Neural cell (in vitro differentiated cells): Measurements from ENCODE around the gene USP6NL. TPM values are rescaled to one million over a fixed set of nuclear protein-coding genes. Genes with fewer than 3 reads are reported as not detected.
A peak's percentile ranks its signal among the peaks of the same experiment; 100 is the strongest.

Experiments
- H2AFZ ChIP-seq: fragments of 200-600, 300-800 bp; sonication (generic), shearing (Covaris generic); 2 replicates; pipeline ENCODE4 v1.6.0; 2014; ENCODE audit warnings: low read depth, mild to moderate bottlenecking, antibody characterized with exemption, low read length, moderate library complexity
- H3F3A ChIP-seq: fragments of 200-600 bp; shearing (Covaris generic); 2 replicates; pipeline ENCODE4 v1.6.1; 2016; ENCODE audit warnings: mild to moderate bottlenecking, moderate library complexity, mixed read lengths, antibody characterized with exemption, low read length; ENCODE audit not compliant: insufficient read depth, poor library complexity, severe bottlenecking
- H3K27ac ChIP-seq: fragments of 200-600, 300-800 bp; sonication (generic), shearing (Covaris generic); 2 replicates; pipeline ENCODE4 v1.5.1; 2014; ENCODE audit warnings: mild to moderate bottlenecking, low read length, moderate library complexity
- H3K27me3 ChIP-seq: fragments of 300-800, 200-600 bp; sonication (generic), shearing (Covaris generic); 2 replicates; pipeline ENCODE4 v1.6.0; 2014; ENCODE audit warnings: mild to moderate bottlenecking, low read depth, low read length, moderate library complexity; ENCODE audit not compliant: insufficient read depth
- H3K36me3 ChIP-seq: fragments of 300-800, 200-600 bp; sonication (generic), shearing (Covaris generic); 2 replicates; pipeline ENCODE4 v1.5.1; 2014; ENCODE audit warnings: mild to moderate bottlenecking, antibody characterized with exemption, low read length, moderate library complexity; ENCODE audit not compliant: insufficient read depth
- H3K4me2 ChIP-seq: fragments of 300-800, 200-600 bp; sonication (generic), shearing (Covaris generic); 2 replicates; pipeline ENCODE4 v1.6.0; 2014; ENCODE audit warnings: mild to moderate bottlenecking, low read length
- H3K4me3 ChIP-seq: fragments of 300-800, 200-600 bp; sonication (generic), shearing (Covaris generic); 2 replicates; pipeline ENCODE4 v1.5.1; 2014; ENCODE audit warnings: mild to moderate bottlenecking, low read length, moderate library complexity
- H3K79me2 ChIP-seq: fragments of 200-600 bp; shearing (Covaris generic); replicated peaks from 2 replicates; pipeline ENCODE4 v1.6.0; 2014; ENCODE audit warnings: mild to moderate bottlenecking, low read length, moderate library complexity; ENCODE audit not compliant: insufficient read depth
- H3K9ac ChIP-seq: fragments of 300-800, 200-600 bp; sonication (generic), shearing (Covaris generic); 2 replicates; pipeline ENCODE4 v1.6.1; 2016; ENCODE audit warnings: mild to moderate bottlenecking, low read length, mixed read lengths
- H3K9me2 ChIP-seq: fragments of 200-600 bp; shearing (Covaris generic); 2 replicates; pipeline ENCODE4 v1.6.1; 2016; ENCODE audit warnings: mild to moderate bottlenecking, low read length, mixed read lengths; ENCODE audit not compliant: insufficient read depth
- H3K9me3 ChIP-seq: fragments of 200-600, 300-800 bp; sonication (generic), shearing (Covaris generic); 2 replicates; pipeline ENCODE4 v1.6.1; 2016; ENCODE audit warnings: mild to moderate bottlenecking, mixed run types, low read length, moderate library complexity, mixed read lengths
- H4K20me1 ChIP-seq: fragments of 200-600 bp; shearing (Covaris generic); 2 replicates; pipeline ENCODE4 v1.6.1; 2016; ENCODE audit warnings: mild to moderate bottlenecking, mixed run types; ENCODE audit not compliant: insufficient read depth
- CTCF ChIP-seq: fragments of 450-650 bp; IDR thresholded peaks from 2 replicates; pipeline ENCODE4 v1.5.1; 2014; ENCODE audit warnings: antibody characterized with exemption, mild to moderate bottlenecking, moderate library complexity; ENCODE audit not compliant: poor library complexity, severe bottlenecking
- EP300 ChIP-seq: fragments of 450-650 bp; conservative IDR thresholded peaks from 2 replicates; pipeline ENCODE4 v1.6.1; 2014; ENCODE audit warnings: antibody characterized with exemption, mild to moderate bottlenecking, moderate library complexity; ENCODE audit not compliant: poor library complexity, severe bottlenecking
- EZH2 ChIP-seq: fragments of 200-600, 300-800 bp; shearing (Covaris generic), sonication (generic); IDR thresholded peaks from 2 replicates; pipeline ENCODE4 v1.6.1; 2014; ENCODE audit warnings: antibody characterized with exemption, low read length, borderline replicate concordance, mild to moderate bottlenecking; ENCODE audit not compliant: insufficient read depth, poor library complexity, severe bottlenecking
- MXI1 ChIP-seq: fragments of 450-650 bp; conservative IDR thresholded peaks from 2 replicates; pipeline ENCODE4 v1.6.1; 2014; ENCODE audit warnings: antibody characterized with exemption, mild to moderate bottlenecking; ENCODE audit not compliant: poor library complexity, severe bottlenecking
- POLR2AphosphoS5 ChIP-seq: IDR thresholded peaks from 2 replicates; pipeline ENCODE4 v1.6.1; 2012
- RAD21 ChIP-seq: fragments of 450-650 bp; conservative IDR thresholded peaks from 2 replicates; pipeline ENCODE4 v1.6.1; 2014; ENCODE audit warnings: antibody characterized with exemption, mild to moderate bottlenecking, moderate library complexity
- REST ChIP-seq: IDR thresholded peaks from 2 replicates; pipeline ENCODE4 v1.6.1; 2012; ENCODE audit warnings: borderline replicate concordance
- SMC3 ChIP-seq: fragments of 450-650 bp; conservative IDR thresholded peaks from 2 replicates; pipeline ENCODE4 v1.6.1; 2014; ENCODE audit warnings: antibody characterized with exemption, mild to moderate bottlenecking, moderate library complexity; ENCODE audit not compliant: poor library complexity
- TAF1 ChIP-seq: IDR thresholded peaks from 2 replicates; pipeline ENCODE4 v1.6.1; 2012; ENCODE audit warnings: low read depth
- polyA plus RNA-seq: library from polyadenylated mRNA; depleted of rRNA; stranded (reverse); fragments of >200 nt; gene quantifications from 2 replicates; pipeline ENCODE4 v1.2.3, GENCODE V29; 2014

Gene USP6NL
- polyA plus RNA-seq, 1 donor from 2014 or later: 39.9 TPM

GRCh38 chr10:11510736-11511135, 100.7 kb downstream of the USP6NL start:
- Histone ChIP-seq H3K27me3 (no peaks in the 10 kb centered on the region), H3K36me3 (no peaks in the 10 kb centered on the region), H3K27ac (no peak overlapping the region), H3K4me2 (no peak overlapping the region), H3K4me3 (no peak overlapping the region), H4K20me1 (no peaks in the 10 kb centered on the region), H3K9me2 (no peaks in the 10 kb centered on the region), H3K9ac (no peak overlapping the region), H2AFZ (no peak overlapping the region), H3F3A (no peaks in the 10 kb centered on the region), H3K9me3 (no peaks in the 10 kb centered on the region), H3K79me2 (peaks cover 7% of the 10 kb centered on the region)
- TF ChIP-seq EP300 (no peak), REST (peak; percentile 21)

- no peak overlapping the region for H3K4me3 ChIP-seq
- H3F3A ChIP-seq: no peaks in the 10 kb centered on the region
- H3K9me3 ChIP-seq: no peaks in the 10 kb centered on the region
- H4K20me1 ChIP-seq: no peaks in the 10 kb centered on the region
- no peak overlapping the region for H3K27ac ChIP-seq
- no peaks in the 10 kb centered on the region for H3K27me3 ChIP-seq
- H3K36me3 ChIP-seq: no peaks in the 10 kb centered on the region
- no peak overlapping the region for H2AFZ ChIP-seq
- TF ChIP-seq MXI1 (no peak), TAF1 (no peak), RAD21 (no peak), REST (no peak), EZH2 (no peak), CTCF (no peak), SMC3 (no peak), EP300 (no peak), POLR2AphosphoS5 (no peak)
- peaks cover 7% of the 10 kb centered on the region for H3K79me2 ChIP-seq
- no peak overlapping the region for H3K9ac ChIP-seq
- no peaks in the 10 kb centered on the region for H3K9me2 ChIP-seq
- no peak overlapping the region for H3K4me2 ChIP-seq
These were observed 101.2 kb downstream of the USP6NL start for GRCh38 chr10:11510281-11510680.
